ENCODE data around the gene H2BK1.

Gene H2BK1

GRCh38 chr7:151242159-151243044 is 32.1 kb upstream of the H2BK1 start:
- H3K4me1 ChIP-seq (ENCODE audit: insufficient read depth, low read length) = peaks cover 39% of the 10 kb centered on the region
- H3K36me3 ChIP-seq (ENCODE audit: insufficient read depth, low read length) = peaks cover 49% of the 10 kb centered on the region
- no peaks in the 10 kb centered on the region for H3K9me3 ChIP-seq (ENCODE audit: low read length)
- no peak overlapping the region for H3K4me3 ChIP-seq (ENCODE audit: low read length)
- no peaks in the 10 kb centered on the region for H3K27me3 ChIP-seq (ENCODE audit: insufficient read depth, low read length)
- H2AFZ ChIP-seq (ENCODE audit: low read depth, low read length) = no peak overlapping the region

GRCh38 chr7:151241755-151242096 is 31.4 kb upstream of the H2BK1 start:
- Histone ChIP-seq H3K9me3 (ENCODE audit: low read length) (no peaks in the 10 kb centered on the region), H3K4me3 (ENCODE audit: low read length) (no peak overlapping the region), H3K27me3 (ENCODE audit: insufficient read depth, low read length) (no peaks in the 10 kb centered on the region), H3K36me3 (ENCODE audit: insufficient read depth, low read length) (peaks cover 56% of the 10 kb centered on the region), H3K4me1 (ENCODE audit: insufficient read depth, low read length) (peaks cover 32% of the 10 kb centered on the region), H2AFZ (ENCODE audit: low read depth, low read length) (no peak overlapping the region)

- H3K9me3 ChIP-seq (ENCODE audit: low read length) = no peaks in the 10 kb centered on the region
- no peak overlapping the region for H2AFZ ChIP-seq (ENCODE audit: low read depth, low read length)
- no peak overlapping the region for H3K4me3 ChIP-seq (ENCODE audit: low read length)
- H3K36me3 ChIP-seq (ENCODE audit: insufficient read depth, low read length) = peaks cover 60% of the 10 kb centered on the region
- H3K27me3 ChIP-seq (ENCODE audit: insufficient read depth, low read length) = no peaks in the 10 kb centered on the region
- peaks cover 26% of the 10 kb centered on the region for H3K4me1 ChIP-seq (ENCODE audit: insufficient read depth, low read length)
Observed at GRCh38 chr7:151240942-151241754, 30.9 kb upstream of the H2BK1 start.

- Histone ChIP-seq H3K27me3 (ENCODE audit: insufficient read depth, low read length) (no peaks in the 10 kb centered on the region), H3K36me3 (ENCODE audit: insufficient read depth, low read length) (peaks cover 61% of the 10 kb centered on the region), H3K4me1 (ENCODE audit: insufficient read depth, low read length) (peaks cover 21% of the 10 kb centered on the region), H3K4me3 (ENCODE audit: low read length) (no peak overlapping the region), H2AFZ (ENCODE audit: low read depth, low read length) (no peak overlapping the region), H3K9me3 (ENCODE audit: low read length) (no peaks in the 10 kb centered on the region)
Observed at GRCh38 chr7:151240536-151240935, 30.2 kb upstream of the H2BK1 start.

GRCh38 chr7:151239837-151240459 is 29.7 kb upstream of the H2BK1 start:
- Histone ChIP-seq H3K4me3 (ENCODE audit: low read length) (no peak overlapping the region), H3K9me3 (ENCODE audit: low read length) (no peaks in the 10 kb centered on the region), H2AFZ (ENCODE audit: low read depth, low read length) (no peak overlapping the region), H3K27me3 (ENCODE audit: insufficient read depth, low read length) (no peaks in the 10 kb centered on the region), H3K4me1 (ENCODE audit: insufficient read depth, low read length) (peaks cover 21% of the 10 kb centered on the region), H3K36me3 (ENCODE audit: insufficient read depth, low read length) (peaks cover 67% of the 10 kb centered on the region)

GRCh38 chr7:151238924-151239836 is 28.9 kb upstream of the H2BK1 start:
- Histone ChIP-seq H3K4me3 (ENCODE audit: low read length) (no peak overlapping the region), H3K9me3 (ENCODE audit: low read length) (no peaks in the 10 kb centered on the region), H3K4me1 (ENCODE audit: insufficient read depth, low read length) (peaks cover 17% of the 10 kb centered on the region), H2AFZ (ENCODE audit: low read depth, low read length) (no peak overlapping the region), H3K27me3 (ENCODE audit: insufficient read depth, low read length) (no peaks in the 10 kb centered on the region), H3K36me3 (ENCODE audit: insufficient read depth, low read length) (peaks cover 69% of the 10 kb centered on the region)

GRCh38 chr7:151238190-151238810 is 28.0 kb upstream of the H2BK1 start:
- H3K4me3 ChIP-seq (ENCODE audit: low read length) = no peak overlapping the region
- peaks cover 17% of the 10 kb centered on the region for H3K4me1 ChIP-seq (ENCODE audit: insufficient read depth, low read length)
- H3K36me3 ChIP-seq (ENCODE audit: insufficient read depth, low read length) = peaks cover 69% of the 10 kb centered on the region
- H3K9me3 ChIP-seq (ENCODE audit: low read length) = no peaks in the 10 kb centered on the region
- no peaks in the 10 kb centered on the region for H3K27me3 ChIP-seq (ENCODE audit: insufficient read depth, low read length)
- no peak overlapping the region for H2AFZ ChIP-seq (ENCODE audit: low read depth, low read length)

GRCh38 chr7:151237244-151238189 is 27.2 kb upstream of the H2BK1 start:
- Histone ChIP-seq H3K9me3 (ENCODE audit: low read length) (no peaks in the 10 kb centered on the region), H3K4me3 (ENCODE audit: low read length) (no peak overlapping the region), H2AFZ (ENCODE audit: low read depth, low read length) (no peak overlapping the region), H3K27me3 (ENCODE audit: insufficient read depth, low read length) (no peaks in the 10 kb centered on the region), H3K36me3 (ENCODE audit: insufficient read depth, low read length) (peaks cover 65% of the 10 kb centered on the region), H3K4me1 (ENCODE audit: insufficient read depth, low read length) (peaks cover 15% of the 10 kb centered on the region)

- Histone ChIP-seq H2AFZ (ENCODE audit: low read depth, low read length) (no peak overlapping the region), H3K4me3 (ENCODE audit: low read length) (no peak overlapping the region), H3K9me3 (ENCODE audit: low read length) (no peaks in the 10 kb centered on the region), H3K4me1 (ENCODE audit: insufficient read depth, low read length) (peaks cover 19% of the 10 kb centered on the region), H3K36me3 (ENCODE audit: insufficient read depth, low read length) (peaks cover 57% of the 10 kb centered on the region), H3K27me3 (ENCODE audit: insufficient read depth, low read length) (no peaks in the 10 kb centered on the region)
Observed at GRCh38 chr7:151236406-151236805, 26.1 kb upstream of the H2BK1 start.

GRCh38 chr7:151235091-151235787 is 25.0 kb upstream of the H2BK1 start:
- no peaks in the 10 kb centered on the region for H3K9me3 ChIP-seq (ENCODE audit: low read length)
- H3K4me3 ChIP-seq (ENCODE audit: low read length) = no peak overlapping the region
- peaks cover 46% of the 10 kb centered on the region for H3K36me3 ChIP-seq (ENCODE audit: insufficient read depth, low read length)
- H3K27me3 ChIP-seq (ENCODE audit: insufficient read depth, low read length) = no peaks in the 10 kb centered on the region
- H2AFZ ChIP-seq (ENCODE audit: low read depth, low read length) = no peak overlapping the region
- peaks cover 20% of the 10 kb centered on the region for H3K4me1 ChIP-seq (ENCODE audit: insufficient read depth, low read length)

GRCh38 chr7:151233804-151234203 is 23.5 kb upstream of the H2BK1 start:
- Histone ChIP-seq H3K36me3 (ENCODE audit: insufficient read depth, low read length) (peaks cover 32% of the 10 kb centered on the region), H3K4me3 (ENCODE audit: low read length) (peak overlapping the region; percentile 64), H3K9me3 (ENCODE audit: low read length) (no peaks in the 10 kb centered on the region), H3K4me1 (ENCODE audit: insufficient read depth, low read length) (peaks cover 20% of the 10 kb centered on the region), H2AFZ (ENCODE audit: low read depth, low read length) (no peak overlapping the region), H3K27me3 (ENCODE audit: insufficient read depth, low read length) (no peaks in the 10 kb centered on the region)
